ENCODE data around the gene TBX6. TPM values are rescaled to one million over a fixed set of nuclear protein-coding genes. Genes with fewer than 3 reads are reported as not detected.

Gene TBX6
- total and polyA plus RNA-seq, 2 of the 4 experiments (the other 2 are of a cell fraction), result 0.10 TPM; not detected in 1

GRCh38 chr16:30085247-30085646 lies 6.5 kb downstream of the TBX6 start:
- Histone ChIP-seq H3K9ac (ENCODE audit: low read depth, low read length) (no peak overlapping the region), H3K4ac (ENCODE audit: low read depth, low read length) (no peak overlapping the region), H3K23ac (ENCODE audit: low read depth, low read length) (no peak overlapping the region), H2AK9ac (replicated peaks; ENCODE audit: low read depth, low read length, poor library complexity) (no peak overlapping the region), H4K8ac (ENCODE audit: low read depth in 2 of 2, low read length in 2 of 2) (no peak overlapping the region), H2BK20ac (ENCODE audit: low read depth, low read length) (no peak overlapping the region), H3K18ac (ENCODE audit: low read depth, low read length) (no peak overlapping the region), H3K36me3 (ENCODE audit: control insufficient read depth, insufficient read depth, low read length) (peaks cover 49% of the 10 kb centered on the region), H2AFZ (replicated peaks; ENCODE audit: low read length, poor library complexity) (no peak overlapping the region), H2BK5ac (ENCODE audit: low read depth, low read length, poor library complexity, severe bottlenecking) (no peak overlapping the region), H3K4me3 (ENCODE audit: insufficient read depth, low read depth, low read length) (no peak overlapping the region), H2AK5ac (ENCODE audit: low read depth, low read length) (no peak overlapping the region; the same call in 1 of the 2 replicates), H4K91ac (ENCODE audit: insufficient read depth, low read depth, low read length) (no peak overlapping the region), H3K4me2 (ENCODE audit: low read depth, low read length) (no peak overlapping the region), H3K14ac (replicated peaks; ENCODE audit: low read depth, low read length) (no peak overlapping the region), H4K5ac (ENCODE audit: low read depth, low read length) (no peak overlapping the region), H3K79me1 (ENCODE audit: low read depth in 1 of 2, low read length in 2 of 2) (peaks cover 14 to 25% of the 10 kb centered on the region in 2 experiments), H2BK15ac (ENCODE audit: low read depth, low read length) (no peak overlapping the region), H3K27me3 (ENCODE audit: control insufficient read depth, insufficient read depth, low read length) (no peaks in the 10 kb centered on the region), H4K20me1 (ENCODE audit: insufficient read depth, low read length) (peaks cover 20% of the 10 kb centered on the region), H3K4me1 (ENCODE audit: control insufficient read depth, insufficient read depth, low read length) (0 out of 2 replicates have a peak, but pooled peaks cover 2% of the 10 kb centered on the region), H3K56ac (ENCODE audit: extremely low read depth, insufficient read depth, low read length) (no peak overlapping the region), H3K9me1 (ENCODE audit: insufficient read depth, low read length) (no peaks in the 10 kb centered on the region), H3K9me3 (ENCODE audit: control insufficient read depth, insufficient read depth, low read length) (no peaks in the 10 kb centered on the region), H3K27ac (ENCODE audit: insufficient read depth, low read length) (no peak overlapping the region), H2BK120ac (ENCODE audit: low read depth, low read length) (no peak overlapping the region)
- no peak for ATAC-seq (ENCODE audit: low read depth)
- intact Hi-C loops (cut with micrococcal nuclease) (no loop called here), dilution Hi-C loops (cut with HindIII; ENCODE audit: low sequenced_read_pairs, unreplicated experiment) (no loop called here), in situ Hi-C loops (cut with MboI; ENCODE audit: low sequenced_read_pairs) (no loop called here)
- no TSS peak for BruUV-seq (replicated peaks)
- TF ChIP-seq POLR2A (IDR thresholded peaks at IDR 0.05; ENCODE audit: low read depth, low read length) (no peak), RCOR1 (IDR thresholded peaks at IDR 0.05; ENCODE audit: insufficient replicate concordance, low read length) (no peak), CEBPB (IDR thresholded peaks at IDR 0.05; ENCODE audit: low read depth, low read length) (no peak), NFE2L2 (IDR thresholded peaks at IDR 0.05; ENCODE audit: low read depth, low read length) (no peak), RFX5 (IDR thresholded peaks at IDR 0.05; ENCODE audit: low read depth, low read length) (no peak), CTCF (conservative IDR thresholded peaks at IDR 0.05; ENCODE audit: low read depth, low read length) (no peak), RAD21 (IDR thresholded peaks at IDR 0.05; ENCODE audit: low read length) (no peak)
- 59% methylated on average over 2 of the region's 3 CpGs; no CpG with 5 or more reads in 1 of the 2 experiments for WGBS, 2 experiments (ENCODE audit: extremely low coverage in 2 of 2, insufficient read length in 1 of 2)
- POLR2A ChIA-PET (ENCODE audit: unreplicated experiment), result interaction anchor here (0.7 kb wide), 1 partner anchor 1427 kb away, joined by 4 read pairs; no protein-coding TSS in a partner anchor
- no peak for DNase-seq
- CTCF ChIA-PET, result no interaction called here
